ENCODE measurements around the gene PLA2G6. TPM values are rescaled to one million over a fixed set of nuclear protein-coding genes. Genes with fewer than 3 reads are reported as not detected.

The PLA2G6 gene
- total and polyA plus RNA-seq, 2 of the 13 experiments (the other 11 are each of a cell fraction or from before 2014, with no cell fraction given) = 4.8 to 11.5 TPM

DNA sequence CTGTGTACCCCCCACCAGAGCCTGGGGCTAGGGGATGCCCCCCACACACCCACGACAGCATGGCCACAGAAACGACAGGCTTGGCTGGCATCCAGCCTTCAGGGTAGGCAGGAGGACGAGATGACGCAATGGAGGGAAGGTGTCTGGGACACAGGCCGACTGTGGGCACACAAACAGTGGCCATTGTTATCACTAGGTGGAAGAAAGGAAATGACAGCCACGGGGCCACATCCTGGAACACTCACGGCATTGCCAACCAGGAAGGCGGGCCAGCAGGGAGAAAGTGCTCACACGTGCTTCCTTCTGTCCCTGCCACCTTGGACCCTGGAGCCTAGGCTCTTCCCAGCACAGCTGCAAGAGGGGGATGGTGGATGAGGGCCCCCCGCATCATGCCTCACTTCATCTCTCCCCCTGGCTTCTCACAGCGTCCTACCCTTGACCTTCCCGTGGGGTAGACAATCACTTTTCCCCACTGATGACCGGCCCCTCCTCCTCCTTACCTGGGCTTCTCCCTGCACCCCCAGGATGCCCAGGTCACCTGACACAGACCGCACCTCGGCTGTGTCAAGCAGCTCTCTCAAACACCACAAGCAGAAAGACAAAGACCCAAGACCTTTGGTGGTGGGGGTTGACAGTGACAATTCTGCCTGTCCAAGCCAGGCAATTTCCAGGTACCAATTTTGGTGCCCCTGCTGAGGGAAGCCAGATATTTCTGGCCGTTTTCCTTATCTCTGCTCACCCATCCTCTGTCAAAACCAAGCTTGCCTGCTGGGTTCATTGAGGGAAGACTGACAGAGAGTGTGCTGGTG, 8.6 kb downstream of the PLA2G6 start (continued):
- TF ChIP-seq HDAC2 (CRISPR knock-in tag; IDR thresholded peaks at IDR 0.05) (peak; percentile 52; the same call in 1 of the 2 replicates), ZNF292 (CRISPR knock-in tag; IDR thresholded peaks at IDR 0.05; ENCODE audit: borderline replicate concordance, low read depth) (0 out of 2 replicates have a peak, but pooled peaks have one; percentile 44), THYN1 (CRISPR knock-in tag; IDR thresholded peaks at IDR 0.05; ENCODE audit: borderline replicate concordance, low read depth) (no peak), GLI4 (CRISPR knock-in tag; IDR thresholded peaks at IDR 0.05; ENCODE audit: borderline replicate concordance) (no peak), YEATS4 (CRISPR knock-in tag; IDR thresholded peaks at IDR 0.05; ENCODE audit: borderline replicate concordance) (no peak), HCFC1 (IDR thresholded peaks at IDR 0.05; ENCODE audit: low read depth, low read length) (no peak), ZBTB7B (CRISPR knock-in tag; IDR thresholded peaks at IDR 0.05) (no peak), FOXA3 (CRISPR knock-in tag; IDR thresholded peaks at IDR 0.05) (peak; percentile 33; the same call in 1 of the 2 replicates), HNRNPLL (IDR thresholded peaks at IDR 0.05; ENCODE audit: low read depth, low read length, poor library complexity, severe bottlenecking) (no peak), HMG20B (CRISPR knock-in tag; conservative IDR thresholded peaks at IDR 0.05) (no peak), SATB2 (CRISPR knock-in tag; IDR thresholded peaks at IDR 0.05) (no peak)
- TF ChIP-seq, protein P1, sequence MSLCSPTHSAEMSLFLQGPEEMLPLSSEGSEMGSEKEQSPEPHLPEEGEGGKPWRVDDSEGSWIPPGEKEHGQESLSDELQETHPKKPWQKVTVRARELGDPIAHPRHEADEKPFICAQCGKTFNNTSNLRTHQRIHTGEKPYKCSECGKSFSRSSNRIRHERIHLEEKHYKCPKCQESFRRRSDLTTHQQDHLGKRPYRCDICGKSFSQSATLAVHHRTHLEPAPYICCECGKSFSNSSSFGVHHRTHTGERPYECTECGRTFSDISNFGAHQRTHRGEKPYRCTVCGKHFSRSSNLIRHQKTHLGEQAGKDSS (CRISPR knock-in tag; IDR thresholded peaks at IDR 0.05; ENCODE audit: borderline replicate concordance, low read depth) = peak; percentile 64; the same call in 1 of the 2 replicates
- TF ChIP-seq, protein P2, sequence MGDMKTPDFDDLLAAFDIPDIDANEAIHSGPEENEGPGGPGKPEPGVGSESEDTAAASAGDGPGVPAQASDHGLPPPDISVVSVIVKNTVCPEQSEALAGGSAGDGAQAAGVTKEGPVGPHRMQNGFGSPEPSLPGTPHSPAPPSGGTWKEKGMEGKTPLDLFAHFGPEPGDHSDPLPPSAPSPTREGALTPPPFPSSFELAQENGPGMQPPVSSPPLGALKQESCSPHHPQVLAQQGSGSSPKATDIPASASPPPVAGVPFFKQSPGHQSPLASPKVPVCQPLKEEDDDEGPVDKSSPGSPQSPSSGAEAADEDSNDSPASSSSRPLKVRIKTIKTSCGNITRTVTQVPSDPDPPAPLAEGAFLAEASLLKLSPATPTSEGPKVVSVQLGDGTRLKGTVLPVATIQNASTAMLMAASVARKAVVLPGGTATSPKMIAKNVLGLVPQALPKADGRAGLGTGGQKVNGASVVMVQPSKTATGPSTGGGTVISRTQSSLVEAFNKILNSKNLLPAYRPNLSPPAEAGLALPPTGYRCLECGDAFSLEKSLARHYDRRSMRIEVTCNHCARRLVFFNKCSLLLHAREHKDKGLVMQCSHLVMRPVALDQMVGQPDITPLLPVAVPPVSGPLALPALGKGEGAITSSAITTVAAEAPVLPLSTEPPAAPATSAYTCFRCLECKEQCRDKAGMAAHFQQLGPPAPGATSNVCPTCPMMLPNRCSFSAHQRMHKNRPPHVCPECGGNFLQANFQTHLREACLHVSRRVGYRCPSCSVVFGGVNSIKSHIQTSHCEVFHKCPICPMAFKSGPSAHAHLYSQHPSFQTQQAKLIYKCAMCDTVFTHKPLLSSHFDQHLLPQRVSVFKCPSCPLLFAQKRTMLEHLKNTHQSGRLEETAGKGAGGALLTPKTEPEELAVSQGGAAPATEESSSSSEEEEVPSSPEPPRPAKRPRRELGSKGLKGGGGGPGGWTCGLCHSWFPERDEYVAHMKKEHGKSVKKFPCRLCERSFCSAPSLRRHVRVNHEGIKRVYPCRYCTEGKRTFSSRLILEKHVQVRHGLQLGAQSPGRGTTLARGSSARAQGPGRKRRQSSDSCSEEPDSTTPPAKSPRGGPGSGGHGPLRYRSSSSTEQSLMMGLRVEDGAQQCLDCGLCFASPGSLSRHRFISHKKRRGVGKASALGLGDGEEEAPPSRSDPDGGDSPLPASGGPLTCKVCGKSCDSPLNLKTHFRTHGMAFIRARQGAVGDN (CRISPR knock-in tag; IDR thresholded peaks at IDR 0.05) = peak; percentile 80
- TF ChIP-seq, protein P3, sequence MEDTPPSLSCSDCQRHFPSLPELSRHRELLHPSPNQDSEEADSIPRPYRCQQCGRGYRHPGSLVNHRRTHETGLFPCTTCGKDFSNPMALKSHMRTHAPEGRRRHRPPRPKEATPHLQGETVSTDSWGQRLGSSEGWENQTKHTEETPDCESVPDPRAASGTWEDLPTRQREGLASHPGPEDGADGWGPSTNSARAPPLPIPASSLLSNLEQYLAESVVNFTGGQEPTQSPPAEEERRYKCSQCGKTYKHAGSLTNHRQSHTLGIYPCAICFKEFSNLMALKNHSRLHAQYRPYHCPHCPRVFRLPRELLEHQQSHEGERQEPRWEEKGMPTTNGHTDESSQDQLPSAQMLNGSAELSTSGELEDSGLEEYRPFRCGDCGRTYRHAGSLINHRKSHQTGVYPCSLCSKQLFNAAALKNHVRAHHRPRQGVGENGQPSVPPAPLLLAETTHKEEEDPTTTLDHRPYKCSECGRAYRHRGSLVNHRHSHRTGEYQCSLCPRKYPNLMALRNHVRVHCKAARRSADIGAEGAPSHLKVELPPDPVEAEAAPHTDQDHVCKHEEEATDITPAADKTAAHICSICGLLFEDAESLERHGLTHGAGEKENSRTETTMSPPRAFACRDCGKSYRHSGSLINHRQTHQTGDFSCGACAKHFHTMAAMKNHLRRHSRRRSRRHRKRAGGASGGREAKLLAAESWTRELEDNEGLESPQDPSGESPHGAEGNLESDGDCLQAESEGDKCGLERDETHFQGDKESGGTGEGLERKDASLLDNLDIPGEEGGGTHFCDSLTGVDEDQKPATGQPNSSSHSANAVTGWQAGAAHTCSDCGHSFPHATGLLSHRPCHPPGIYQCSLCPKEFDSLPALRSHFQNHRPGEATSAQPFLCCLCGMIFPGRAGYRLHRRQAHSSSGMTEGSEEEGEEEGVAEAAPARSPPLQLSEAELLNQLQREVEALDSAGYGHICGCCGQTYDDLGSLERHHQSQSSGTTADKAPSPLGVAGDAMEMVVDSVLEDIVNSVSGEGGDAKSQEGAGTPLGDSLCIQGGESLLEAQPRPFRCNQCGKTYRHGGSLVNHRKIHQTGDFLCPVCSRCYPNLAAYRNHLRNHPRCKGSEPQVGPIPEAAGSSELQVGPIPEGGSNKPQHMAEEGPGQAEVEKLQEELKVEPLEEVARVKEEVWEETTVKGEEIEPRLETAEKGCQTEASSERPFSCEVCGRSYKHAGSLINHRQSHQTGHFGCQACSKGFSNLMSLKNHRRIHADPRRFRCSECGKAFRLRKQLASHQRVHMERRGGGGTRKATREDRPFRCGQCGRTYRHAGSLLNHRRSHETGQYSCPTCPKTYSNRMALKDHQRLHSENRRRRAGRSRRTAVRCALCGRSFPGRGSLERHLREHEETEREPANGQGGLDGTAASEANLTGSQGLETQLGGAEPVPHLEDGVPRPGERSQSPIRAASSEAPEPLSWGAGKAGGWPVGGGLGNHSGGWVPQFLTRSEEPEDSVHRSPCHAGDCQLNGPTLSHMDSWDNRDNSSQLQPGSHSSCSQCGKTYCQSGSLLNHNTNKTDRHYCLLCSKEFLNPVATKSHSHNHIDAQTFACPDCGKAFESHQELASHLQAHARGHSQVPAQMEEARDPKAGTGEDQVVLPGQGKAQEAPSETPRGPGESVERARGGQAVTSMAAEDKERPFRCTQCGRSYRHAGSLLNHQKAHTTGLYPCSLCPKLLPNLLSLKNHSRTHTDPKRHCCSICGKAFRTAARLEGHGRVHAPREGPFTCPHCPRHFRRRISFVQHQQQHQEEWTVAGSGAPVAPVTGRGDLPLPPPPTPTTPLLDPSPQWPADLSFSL (CRISPR knock-in tag; IDR thresholded peaks at IDR 0.05) = no peak
- TF ChIP-seq, protein P4, sequence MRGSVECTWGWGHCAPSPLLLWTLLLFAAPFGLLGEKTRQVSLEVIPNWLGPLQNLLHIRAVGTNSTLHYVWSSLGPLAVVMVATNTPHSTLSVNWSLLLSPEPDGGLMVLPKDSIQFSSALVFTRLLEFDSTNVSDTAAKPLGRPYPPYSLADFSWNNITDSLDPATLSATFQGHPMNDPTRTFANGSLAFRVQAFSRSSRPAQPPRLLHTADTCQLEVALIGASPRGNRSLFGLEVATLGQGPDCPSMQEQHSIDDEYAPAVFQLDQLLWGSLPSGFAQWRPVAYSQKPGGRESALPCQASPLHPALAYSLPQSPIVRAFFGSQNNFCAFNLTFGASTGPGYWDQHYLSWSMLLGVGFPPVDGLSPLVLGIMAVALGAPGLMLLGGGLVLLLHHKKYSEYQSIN (CRISPR knock-in tag; IDR thresholded peaks at IDR 0.05; ENCODE audit: borderline replicate concordance) = no peak
